Thyroid gland (tissue), 4 donors: ENCODE measurements around the gene CBFA2T3. TPM values are rescaled to one million over a fixed set of nuclear protein-coding genes. Genes with fewer than 3 reads are reported as not detected.
"Not testable (repeated sequence)": the region's sequence is repeated elsewhere in the genome, so short reads cannot be mapped to it uniquely, and the experiment has no call there.

Experiments
- DNase-seq, 2 donors: peaks; one replicate each; pipeline ENCODE4 v3.0.0-alpha.2; 2019
- H3K27ac ChIP-seq, 3 donors: fragments of 200-600 bp; sonication (generic); 1 replicate in 2 of 3; 2 replicates in 1 of 3; pipeline ENCODE4 v1.5.1; 2016 to 2019; ENCODE audit warnings: mild to moderate bottlenecking in 1 of 3, moderate library complexity in 1 of 3
- H3K27me3 ChIP-seq: fragments of 200-600 bp; sonication (generic); one replicate; pipeline ENCODE4 v1.5.1; 2019
- H3K36me3 ChIP-seq, 2 donors: fragments of 200-600 bp; sonication (generic); one replicate each; pipeline ENCODE4 v1.5.1; 2016 to 2019
- H3K4me1 ChIP-seq, 2 donors: fragments of 200-600 bp; sonication (generic); one replicate each; pipeline ENCODE4 v1.5.1; 2017 to 2019
- H3K4me3 ChIP-seq, 3 donors: fragments of 200-600 bp; sonication (generic); replicated peaks in 1 of 3; 1 replicate in 2 of 3; 2 replicates in 1 of 3; pipeline ENCODE4 v1.5.1; 2016; ENCODE audit warnings: mild to moderate bottlenecking in 1 of 3
- H3K9me3 ChIP-seq: fragments of 200-600 bp; sonication (generic); one replicate; pipeline ENCODE4 v1.5.1; 2017
- CTCF ChIP-seq, 6 experiments: fragments of 200-600 bp in 3 of 6; fragments of 450-650 bp in 3 of 6; sonication (generic) in 3 of 6; IDR thresholded peaks; one replicate each; pipeline ENCODE4 v1.5.1; 2016 to 2019; ENCODE audit warnings: antibody characterized with exemption in 6 of 6, mild to moderate bottlenecking in 2 of 6, inconsistent platforms in 1 of 6, moderate library complexity in 1 of 6
- POLR2A ChIP-seq, 2 donors: fragments of 450-650 bp; IDR thresholded peaks; one replicate each; pipeline ENCODE4 v1.6.1; 2017; ENCODE audit warnings: antibody characterized with exemption in 2 of 2, mild to moderate bottlenecking in 2 of 2, moderate library complexity in 1 of 2
- WGBS, 2 donors: methylation state at CpG; one replicate each; pipeline ENCODE4 v1.1.5; 2017; 5-methylcytosine and 5-hydroxymethylcytosine counted together
- intact Hi-C: fragments of 100-400 bp; cut with DNase I; formaldehyde crosslinking; loops from one replicate; pipeline ENCODE4 v1.15.1; 2023
- total RNA-seq, 4 donors: library from RNA; depleted of rRNA; stranded (reverse); fragments of >200 nt; gene quantifications; one replicate each; pipeline ENCODE4 v1.2.3, GENCODE V29; 2016

CBFA2T3 gene
- total RNA-seq, 4 donors from 2014 or later = 1.3 to 3.8 (median 2.6) TPM

- no peaks in the 10 kb centered on the region for H3K4me1 ChIP-seq
- TF ChIP-seq CTCF (IDR thresholded peaks at IDR 0.05) (no peak), POLR2A (IDR thresholded peaks at IDR 0.05) (no peak)
- no peak overlapping the region for H3K27ac ChIP-seq
- intact Hi-C loops = no loop called here
- no peaks in the 10 kb centered on the region for H3K27me3 ChIP-seq
- no peak overlapping the region for H3K4me3 ChIP-seq
- H3K9me3 ChIP-seq = no peaks in the 10 kb centered on the region
- DNase-seq = no peak
- no peaks in the 10 kb centered on the region for H3K36me3 ChIP-seq
- 79 to 81% methylated on average over 19 to 21 of the region's 21 CpGs for WGBS, 2 donors
Measured at GRCh38 chr16:89020068-89020924, 43.3 kb upstream of the CBFA2T3 start.

- DNase-seq = no peak
- Histone ChIP-seq H3K4me1 (no peaks in the 10 kb centered on the region), H3K4me3 (no peak overlapping the region), H3K27ac (no peak overlapping the region), H3K9me3 (no peaks in the 10 kb centered on the region), H3K27me3 (no peaks in the 10 kb centered on the region), H3K36me3 (no peaks in the 10 kb centered on the region)
- TF ChIP-seq CTCF (IDR thresholded peaks at IDR 0.05) (no peak), POLR2A (IDR thresholded peaks at IDR 0.05) (no peak)
- intact Hi-C loops = no loop called here
- 79 to 88% methylated on average over 4 to 9 of the region's 16 CpGs for WGBS, 2 donors
Measured at GRCh38 chr16:89019511-89019910, 42.5 kb upstream of the CBFA2T3 start.

GRCh38 chr16:89018282-89019158 lies 41.5 kb upstream of the CBFA2T3 start:
- Histone ChIP-seq H3K27me3 (no peaks in the 10 kb centered on the region), H3K36me3 (no peaks in the 10 kb centered on the region), H3K4me3 (no peak overlapping the region), H3K4me1 (no peaks in the 10 kb centered on the region), H3K27ac (no peak overlapping the region), H3K9me3 (no peaks in the 10 kb centered on the region)
- DNase-seq = no peak
- TF ChIP-seq CTCF (IDR thresholded peaks at IDR 0.05) = no peak
- no peak for TF ChIP-seq POLR2A (IDR thresholded peaks at IDR 0.05)
- intact Hi-C loops = no loop called here
- 65 to 73% methylated on average over 9 to 19 of the region's 20 CpGs for WGBS, 2 donors

GRCh38 chr16:89017543-89018281 lies 40.7 kb upstream of the CBFA2T3 start:
- no peaks in the 10 kb centered on the region for H3K9me3 ChIP-seq
- H3K4me1 ChIP-seq = no peaks in the 10 kb centered on the region
- intact Hi-C loops = no loop called here
- no peak for DNase-seq
- no peaks in the 10 kb centered on the region for H3K27me3 ChIP-seq
- no peak overlapping the region for H3K27ac ChIP-seq
- WGBS, 2 donors = 72 to 80% methylated on average over 25 of the region's 25 CpGs
- H3K36me3 ChIP-seq = no peaks in the 10 kb centered on the region
- H3K4me3 ChIP-seq = no peak overlapping the region
- TF ChIP-seq CTCF (IDR thresholded peaks at IDR 0.05) = no peak
- no peak for TF ChIP-seq POLR2A (IDR thresholded peaks at IDR 0.05)

GRCh38 chr16:89016561-89016960 lies 39.6 kb upstream of the CBFA2T3 start:
- H3K4me3 ChIP-seq, H3K27ac ChIP-seq, intact Hi-C loops, DNase-seq, H3K27me3 ChIP-seq, H3K36me3 ChIP-seq, H3K9me3 ChIP-seq, H3K4me1 ChIP-seq: not testable (repeated sequence)
- 87 to 92% methylated on average over 6 to 10 of the region's 10 CpGs for WGBS, 2 donors
